HUES48 (cell line): Measurements from ENCODE around the gene HAVCR1.
"Not testable (repeated sequence)": the region's sequence is repeated elsewhere in the genome, so short reads cannot be mapped to it uniquely, and the experiment has no call there.

Source experiments
- H3K27ac ChIP-seq: one replicate; pipeline ENCODE4 v1.7.0; 2013; ENCODE audit warnings: low read depth, low read length, inconsistent platforms
- H3K27me3 ChIP-seq: 2 replicates; pipeline ENCODE4 v1.6.1; 2013; ENCODE audit warnings: mild to moderate bottlenecking, low read length; ENCODE audit not compliant: control insufficient read depth, insufficient read depth
- H3K36me3 ChIP-seq: 2 replicates; pipeline ENCODE4 v1.6.1; 2013; ENCODE audit warnings: low read length; ENCODE audit not compliant: control insufficient read depth, insufficient read depth
- H3K4me1 ChIP-seq: 2 replicates; pipeline ENCODE4 v1.6.1; 2013; ENCODE audit warnings: mild to moderate bottlenecking, low read length; ENCODE audit not compliant: control insufficient read depth, insufficient read depth
- H3K4me3 ChIP-seq: 2 replicates; pipeline ENCODE4 v1.5.1; 2013; ENCODE audit warnings: mild to moderate bottlenecking, low read depth, low read length
- H3K9ac ChIP-seq: 2 replicates; pipeline ENCODE4 v1.6.1; 2013; ENCODE audit warnings: mild to moderate bottlenecking, low read depth, low read length, moderate library complexity
- H3K9me3 ChIP-seq: 2 replicates; pipeline ENCODE4 v1.6.1; 2013; ENCODE audit warnings: low read length; ENCODE audit not compliant: control insufficient read depth, insufficient read depth

The HAVCR1 gene

DNA sequence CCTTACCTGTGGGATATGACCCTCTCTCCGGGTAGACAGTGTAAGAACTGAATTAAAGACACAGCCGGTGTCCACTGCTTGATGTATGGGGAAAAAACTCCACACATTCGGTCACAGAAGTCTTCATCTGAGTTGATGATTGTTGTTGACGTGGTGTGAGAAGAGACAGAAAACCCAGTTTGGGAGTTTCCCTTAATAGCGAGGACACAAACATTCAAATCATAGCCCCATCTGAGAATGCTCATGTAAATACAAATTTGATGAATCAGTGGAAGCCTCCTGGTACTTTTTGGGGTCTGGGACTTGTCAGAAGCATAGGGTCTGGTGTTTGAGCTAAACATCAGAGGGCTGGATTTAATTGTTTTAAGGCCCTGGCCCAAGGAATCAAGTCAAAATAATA, 11.0 kb downstream of the HAVCR1 start:
- Histone ChIP-seq H3K27ac (no peak overlapping the region), H3K9ac (no peak overlapping the region), H3K27me3 (no peaks in the 10 kb centered on the region), H3K9me3 (no peaks in the 10 kb centered on the region), H3K4me3 (no peak overlapping the region), H3K36me3 (no peaks in the 10 kb centered on the region), H3K4me1 (peaks cover 10% of the 10 kb centered on the region; the same call in 1 of the 2 replicates)

GRCh38 chr5:157047016-157047415, 11.9 kb downstream of the HAVCR1 start:
- H3K4me1 ChIP-seq, H3K27ac ChIP-seq, H3K9me3 ChIP-seq, H3K4me3 ChIP-seq, H3K36me3 ChIP-seq, H3K9ac ChIP-seq, H3K27me3 ChIP-seq: not testable (repeated sequence)

DNA sequence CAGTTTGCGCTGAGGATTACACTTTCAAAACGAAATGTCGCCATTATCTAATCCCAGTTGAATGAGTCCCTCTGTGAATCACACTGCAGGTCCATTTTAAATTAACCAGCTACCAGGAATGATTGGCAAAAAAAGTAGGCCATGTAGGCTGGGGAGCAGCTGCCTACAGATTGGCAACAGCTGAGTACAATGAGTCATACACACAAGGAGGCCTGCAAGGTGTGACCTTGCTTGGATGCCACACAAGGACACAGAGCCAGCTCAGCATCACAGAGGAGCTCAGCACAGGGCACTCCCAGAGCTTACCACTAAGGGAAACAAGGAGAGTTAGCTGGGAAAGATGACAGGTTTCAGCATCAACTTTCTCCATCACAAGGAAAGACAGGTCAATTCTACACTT, 12.9 kb downstream of the HAVCR1 start:
- no peaks in the 10 kb centered on the region for H3K27me3 ChIP-seq
- H3K27ac ChIP-seq, result no peak overlapping the region
- peaks cover 10% of the 10 kb centered on the region; the same call in 1 of the 2 replicates for H3K4me1 ChIP-seq
- H3K36me3 ChIP-seq, result no peaks in the 10 kb centered on the region
- no peaks in the 10 kb centered on the region for H3K9me3 ChIP-seq
- H3K4me3 ChIP-seq, result no peak overlapping the region
- H3K9ac ChIP-seq, result no peak overlapping the region

DNA sequence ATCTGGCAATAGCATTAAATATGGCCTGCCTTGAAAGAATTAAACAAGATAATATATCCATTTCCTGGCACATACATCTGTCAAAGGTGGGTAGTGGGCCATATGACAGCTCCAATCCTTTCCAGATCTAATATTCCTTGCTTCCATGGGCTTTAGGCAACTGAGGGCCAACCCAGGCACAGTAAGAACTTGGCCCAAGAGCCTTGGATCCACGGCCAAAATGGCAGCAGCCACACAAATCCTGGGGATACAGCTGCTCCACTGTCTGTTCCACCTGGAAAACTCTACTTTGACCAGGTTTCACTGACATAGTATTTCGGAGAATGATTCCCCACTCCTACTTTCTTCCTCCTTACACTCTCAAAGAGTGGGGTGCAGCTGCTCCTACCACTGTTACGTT, 13.3 kb downstream of the HAVCR1 start:
- Histone ChIP-seq H3K9ac (no peak overlapping the region), H3K4me1 (peaks cover 10% of the 10 kb centered on the region; the same call in 1 of the 2 replicates), H3K36me3 (no peaks in the 10 kb centered on the region), H3K9me3 (no peaks in the 10 kb centered on the region), H3K27ac (no peak overlapping the region), H3K4me3 (no peak overlapping the region), H3K27me3 (no peaks in the 10 kb centered on the region)

- Histone ChIP-seq H3K4me1 (0 out of 2 replicates have a peak, but pooled peaks cover 8% of the 10 kb centered on the region), H3K27ac (no peak overlapping the region), H3K27me3 (no peaks in the 10 kb centered on the region), H3K4me3 (no peak overlapping the region), H3K9ac (no peak overlapping the region), H3K36me3 (no peaks in the 10 kb centered on the region), H3K9me3 (no peaks in the 10 kb centered on the region)
Measured at GRCh38 chr5:157038568-157039187, 20.2 kb downstream of the HAVCR1 start.

DNA sequence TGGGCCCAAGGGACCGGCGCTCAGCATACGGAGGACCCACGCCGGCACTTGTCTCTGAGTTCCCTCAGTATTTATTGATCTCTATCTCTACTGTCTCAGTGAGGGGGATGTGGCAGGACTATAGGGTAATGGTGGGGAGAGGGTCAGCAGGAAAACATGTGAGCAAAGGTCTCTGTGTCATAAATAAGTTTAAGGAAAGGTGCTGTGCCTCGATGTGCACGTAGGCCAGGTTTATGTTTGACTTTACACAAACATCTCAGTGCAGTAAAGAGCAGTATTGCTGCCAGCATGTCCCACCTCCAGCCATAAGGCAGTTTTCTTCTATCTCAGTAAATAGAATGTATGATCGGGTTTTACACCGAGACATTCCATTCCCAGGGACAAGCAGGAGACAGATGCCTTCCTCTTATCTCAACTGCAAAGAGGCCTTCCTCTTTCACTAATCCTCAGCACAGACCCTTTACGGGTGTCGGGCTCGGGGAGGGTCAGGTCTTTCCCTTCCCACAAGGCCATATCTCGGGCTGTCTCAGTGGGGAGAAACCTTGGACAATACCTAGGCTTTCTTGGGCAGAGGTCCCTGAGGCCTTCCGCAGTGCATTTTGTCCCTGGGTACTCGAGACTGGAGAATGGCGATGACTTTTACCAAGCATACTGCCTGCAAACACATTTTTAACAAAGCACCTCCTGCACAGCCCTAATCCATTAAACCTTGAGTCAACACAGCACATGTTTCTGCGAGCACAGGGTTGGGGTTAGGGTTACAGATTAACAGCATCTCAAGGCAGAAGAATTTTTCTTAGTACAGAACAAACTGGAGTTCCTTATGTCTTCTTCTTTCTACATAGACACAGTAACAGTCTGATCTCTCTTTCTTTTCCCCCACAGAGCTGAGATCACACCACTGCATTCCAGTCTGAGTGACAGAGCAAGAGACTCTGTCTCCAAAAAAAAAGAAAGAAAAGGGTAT, 24.5 kb downstream of the HAVCR1 start:
- peak overlapping the region; percentile 69 for H3K27ac ChIP-seq
- not testable (repeated sequence) for H3K9ac ChIP-seq, H3K36me3 ChIP-seq, H3K4me3 ChIP-seq, H3K9me3 ChIP-seq, H3K4me1 ChIP-seq, H3K27me3 ChIP-seq

GRCh38 chr5:157033071-157033583, 25.8 kb downstream of the HAVCR1 start:
- no peaks in the 10 kb centered on the region for H3K9me3 ChIP-seq
- no peak overlapping the region for H3K9ac ChIP-seq
- H3K36me3 ChIP-seq, result no peaks in the 10 kb centered on the region
- no peak overlapping the region for H3K27ac ChIP-seq
- 0 out of 2 replicates have a peak, but pooled peaks cover 8% of the 10 kb centered on the region for H3K4me1 ChIP-seq
- H3K27me3 ChIP-seq, result no peaks in the 10 kb centered on the region
- no peak overlapping the region for H3K4me3 ChIP-seq

DNA sequence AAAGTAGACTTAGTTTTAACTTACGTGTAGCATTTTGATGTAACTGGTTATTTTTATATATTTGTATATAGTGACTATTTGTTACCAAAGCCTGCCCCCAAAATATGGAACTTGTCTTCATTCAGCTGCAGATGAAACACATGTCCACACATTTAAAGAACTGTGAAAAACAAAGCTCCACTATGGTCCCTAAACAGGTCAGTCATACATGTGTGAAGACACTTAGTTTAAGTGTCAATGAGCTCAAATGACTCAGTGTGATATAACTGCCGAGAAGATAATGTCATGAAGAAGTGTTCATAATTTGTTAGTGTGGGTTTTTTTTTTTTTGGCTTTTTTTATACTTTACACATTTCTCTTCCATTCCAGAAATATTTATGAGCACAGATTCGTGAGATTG, 28.2 kb downstream of the HAVCR1 start:
- H3K9ac ChIP-seq, result no peak overlapping the region
- H3K27ac ChIP-seq, result no peak overlapping the region
- H3K4me3 ChIP-seq, result no peak overlapping the region
- H3K9me3 ChIP-seq, result no peaks in the 10 kb centered on the region
- no peaks in the 10 kb centered on the region for H3K27me3 ChIP-seq
- 0 out of 2 replicates have a peak, but pooled peaks cover 8% of the 10 kb centered on the region for H3K4me1 ChIP-seq
- H3K36me3 ChIP-seq, result no peaks in the 10 kb centered on the region

GRCh38 chr5:157029457-157029856, 29.5 kb downstream of the HAVCR1 start:
- Histone ChIP-seq H3K27ac (no peak overlapping the region), H3K9me3 (no peaks in the 10 kb centered on the region), H3K4me3 (no peak overlapping the region), H3K27me3 (no peaks in the 10 kb centered on the region), H3K36me3 (no peaks in the 10 kb centered on the region), H3K4me1 (0 out of 2 replicates have a peak, but pooled peaks cover under 1% of the 10 kb centered on the region), H3K9ac (no peak overlapping the region)

DNA sequence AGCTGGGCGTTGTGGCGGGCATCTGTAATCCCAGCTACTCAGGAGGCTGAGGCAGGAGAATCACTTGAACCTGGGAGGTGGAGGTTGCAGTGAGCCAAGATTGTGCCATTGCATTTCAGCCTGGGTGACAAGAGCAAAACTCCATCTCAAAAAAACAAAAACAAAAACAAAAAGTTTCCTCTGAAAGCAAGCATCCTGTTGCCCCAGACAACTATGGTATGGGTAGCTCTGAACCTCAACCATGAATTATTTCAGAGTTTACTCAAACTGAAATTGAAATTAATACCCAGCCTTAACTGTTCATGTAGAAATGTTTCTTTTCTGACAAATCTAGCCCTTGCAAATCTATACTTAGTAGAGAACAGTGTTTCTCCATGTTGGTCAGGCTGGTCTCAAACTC, 31.3 kb downstream of the HAVCR1 start:
- H3K9me3 ChIP-seq, H3K9ac ChIP-seq, H3K27me3 ChIP-seq, H3K4me1 ChIP-seq, H3K27ac ChIP-seq, H3K36me3 ChIP-seq, H3K4me3 ChIP-seq: not testable (repeated sequence)
